T-helper 17 cell (primary cell): ENCODE results near the gene CDH10. TPM values are rescaled to one million over a fixed set of nuclear protein-coding genes. Genes with fewer than 3 reads are reported as not detected.

Experiments
- ATAC-seq: fragments of 150-1000 bp; cut with Tn5 transposase; 2 replicates; pipeline ENCODE4 v1.10.0; 2021; ENCODE audit warnings: mild to moderate bottlenecking, moderate library complexity
- DNase-seq, 3 donors: peaks; one replicate each; pipeline versions ENCODE4 v3.0.0 to v3.0.0-alpha.2; 2020 to 2021
- H3K9me3 ChIP-seq: one replicate; pipeline ENCODE4 v1.7.0; 2013; ENCODE audit warnings: low read length, mild to moderate bottlenecking; ENCODE audit not compliant: control insufficient read depth, poor library complexity, severe bottlenecking
- H3K27ac Mint-ChIP-seq: one replicate; pipeline ENCODE4 v1.8.0; 2022; ENCODE audit warnings: mild to moderate bottlenecking, moderate library complexity, mixed read lengths
- H3K27me3 Mint-ChIP-seq: one replicate; pipeline ENCODE4 v1.8.0; 2022; ENCODE audit warnings: mixed read lengths
- H3K36me3 Mint-ChIP-seq: one replicate; pipeline ENCODE4 v1.8.0; 2022; ENCODE audit warnings: low read depth, mixed read lengths
- H3K4me1 Mint-ChIP-seq: one replicate; pipeline ENCODE4 v1.8.0; 2022; ENCODE audit warnings: mild to moderate bottlenecking, mixed read lengths
- H3K4me3 Mint-ChIP-seq: one replicate; pipeline ENCODE4 v1.8.0; 2022; ENCODE audit warnings: mild to moderate bottlenecking, moderate library complexity, mixed read lengths
- total RNA-seq, 4 donors: library from RNA in 2 of 4; stranded (reverse) in 2 of 4; gene quantifications; one replicate each; pipeline ENCODE4 v1.2.3 and lab custom pipeline; 2022 to 2026

CDH10 gene
- total RNA-seq, 2 donors from 2014 or later: not detected

DNA sequence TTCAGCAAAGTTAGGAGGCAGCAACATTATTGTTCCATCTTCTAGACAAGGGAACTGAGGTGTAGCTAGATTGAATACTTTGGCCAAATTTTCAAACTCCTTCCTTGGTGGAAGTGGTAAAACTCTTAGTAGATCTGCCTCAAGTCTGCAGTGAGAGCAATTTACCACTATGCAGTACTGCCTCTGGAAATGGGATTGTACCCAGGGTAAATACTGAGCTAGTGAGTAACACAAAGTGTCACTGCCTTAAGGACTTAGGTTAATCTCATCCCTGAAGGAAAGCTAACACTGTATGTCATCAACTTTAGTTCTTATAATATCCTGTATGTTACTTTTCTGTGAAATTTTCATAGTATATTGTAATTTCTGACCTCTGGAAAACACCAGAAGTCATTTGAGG lies 13.9 kb downstream of the CDH10 start:
- Mint-ChIP-seq H3K27ac (no peak overlapping the region), H3K4me3 (no peak overlapping the region), H3K36me3 (no peaks in the 10 kb centered on the region), H3K4me1 (no peaks in the 10 kb centered on the region), H3K27me3 (no peaks in the 10 kb centered on the region)
- no peak for DNase-seq
- ATAC-seq: no peak
- no peaks in the 10 kb centered on the region for H3K9me3 ChIP-seq

GRCh38 chr5:24629798-24630197 lies 15.0 kb downstream of the CDH10 start:
- no peak overlapping the region for H3K4me3 Mint-ChIP-seq
- no peaks in the 10 kb centered on the region for H3K4me1 Mint-ChIP-seq
- DNase-seq (no peak), ATAC-seq (no peak)
- no peaks in the 10 kb centered on the region for H3K36me3 Mint-ChIP-seq
- H3K27ac Mint-ChIP-seq: no peak overlapping the region
- no peaks in the 10 kb centered on the region for H3K9me3 ChIP-seq
- no peaks in the 10 kb centered on the region for H3K27me3 Mint-ChIP-seq

DNA sequence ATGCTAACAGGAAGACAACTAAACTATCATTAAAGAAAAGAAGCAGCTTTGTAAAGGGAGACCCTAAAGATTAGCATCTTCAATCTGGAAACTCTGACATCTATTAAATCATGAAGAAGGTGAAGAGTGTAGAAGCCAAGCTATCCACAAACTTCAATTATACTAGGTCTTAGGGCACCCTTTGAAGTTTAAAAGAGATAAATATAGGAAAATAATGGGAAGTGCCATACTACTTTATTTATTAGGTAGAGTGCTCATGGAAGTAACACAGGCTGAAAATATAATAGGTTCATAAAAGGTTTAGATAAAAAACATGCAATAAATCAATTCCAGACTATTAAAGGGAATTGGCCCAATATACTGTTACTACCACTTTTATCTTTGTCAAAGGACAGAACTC lies 19.9 kb downstream of the CDH10 start:
- H3K27ac Mint-ChIP-seq: no peak overlapping the region
- H3K27me3 Mint-ChIP-seq: no peaks in the 10 kb centered on the region
- DNase-seq (no peak), ATAC-seq (no peak)
- H3K4me1 Mint-ChIP-seq: no peaks in the 10 kb centered on the region
- H3K9me3 ChIP-seq: no peaks in the 10 kb centered on the region
- H3K36me3 Mint-ChIP-seq: no peaks in the 10 kb centered on the region
- no peak overlapping the region for H3K4me3 Mint-ChIP-seq

DNA sequence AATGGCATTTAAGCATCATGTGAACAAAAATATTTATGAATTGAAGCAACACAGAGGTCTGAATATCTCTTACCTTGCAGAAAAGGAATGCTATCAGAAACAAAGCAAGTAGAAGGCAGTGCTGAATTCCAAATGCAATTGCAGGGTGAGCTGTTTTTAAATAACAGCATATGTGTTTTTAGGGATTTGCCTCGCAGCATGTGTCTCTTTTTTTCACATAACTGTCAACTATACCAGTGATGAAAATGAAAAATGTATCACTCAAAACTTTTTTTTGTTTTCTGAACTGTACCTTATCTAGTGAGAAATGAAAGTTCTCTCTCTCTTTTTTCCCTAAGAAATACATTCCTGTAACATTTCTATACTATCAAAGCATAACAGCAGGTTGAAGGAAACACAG lies 21.2 kb downstream of the CDH10 start:
- no peaks in the 10 kb centered on the region for H3K9me3 ChIP-seq
- Mint-ChIP-seq H3K4me1 (no peaks in the 10 kb centered on the region), H3K27me3 (no peaks in the 10 kb centered on the region), H3K36me3 (no peaks in the 10 kb centered on the region), H3K27ac (no peak overlapping the region), H3K4me3 (no peak overlapping the region)
- DNase-seq: no peak
- ATAC-seq: no peak

DNA sequence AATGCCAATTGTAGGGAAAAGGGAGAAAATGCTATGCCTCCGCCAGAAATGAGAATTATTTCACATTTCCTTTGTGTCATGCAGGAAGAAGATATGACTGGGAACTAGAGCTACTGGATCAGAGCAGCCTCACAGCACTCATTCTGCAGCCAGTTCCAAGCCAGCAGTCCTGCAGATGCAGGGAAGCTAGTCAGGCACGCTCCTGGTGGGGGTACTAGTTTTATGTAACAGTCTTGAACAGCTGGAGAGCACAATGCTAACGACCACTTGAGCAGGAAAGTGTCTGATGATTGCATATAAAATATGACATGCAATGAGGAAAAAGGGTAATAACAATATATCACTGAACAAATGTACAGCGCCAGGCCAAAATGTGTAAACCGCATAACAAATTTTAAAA lies 21.7 kb downstream of the CDH10 start:
- Mint-ChIP-seq H3K27ac (no peak overlapping the region), H3K27me3 (no peaks in the 10 kb centered on the region), H3K4me1 (no peaks in the 10 kb centered on the region), H3K4me3 (no peak overlapping the region), H3K36me3 (no peaks in the 10 kb centered on the region)
- DNase-seq: no peak
- H3K9me3 ChIP-seq: no peaks in the 10 kb centered on the region
- no peak for ATAC-seq

GRCh38 chr5:24621792-24622191 lies 23.0 kb downstream of the CDH10 start:
- Mint-ChIP-seq H3K4me1 (no peaks in the 10 kb centered on the region), H3K27ac (no peak overlapping the region), H3K4me3 (no peak overlapping the region), H3K27me3 (no peaks in the 10 kb centered on the region), H3K36me3 (no peaks in the 10 kb centered on the region)
- no peak for ATAC-seq
- DNase-seq: no peak
- no peaks in the 10 kb centered on the region for H3K9me3 ChIP-seq

- no peak overlapping the region for H3K27ac Mint-ChIP-seq
- H3K4me3 Mint-ChIP-seq: no peak overlapping the region
- ATAC-seq (no peak), DNase-seq (no peak)
- H3K27me3 Mint-ChIP-seq: no peaks in the 10 kb centered on the region
- H3K9me3 ChIP-seq: no peaks in the 10 kb centered on the region
- H3K4me1 Mint-ChIP-seq: no peaks in the 10 kb centered on the region
- no peaks in the 10 kb centered on the region for H3K36me3 Mint-ChIP-seq
Measured at GRCh38 chr5:24616566-24616965, 28.2 kb downstream of the CDH10 start.

DNA sequence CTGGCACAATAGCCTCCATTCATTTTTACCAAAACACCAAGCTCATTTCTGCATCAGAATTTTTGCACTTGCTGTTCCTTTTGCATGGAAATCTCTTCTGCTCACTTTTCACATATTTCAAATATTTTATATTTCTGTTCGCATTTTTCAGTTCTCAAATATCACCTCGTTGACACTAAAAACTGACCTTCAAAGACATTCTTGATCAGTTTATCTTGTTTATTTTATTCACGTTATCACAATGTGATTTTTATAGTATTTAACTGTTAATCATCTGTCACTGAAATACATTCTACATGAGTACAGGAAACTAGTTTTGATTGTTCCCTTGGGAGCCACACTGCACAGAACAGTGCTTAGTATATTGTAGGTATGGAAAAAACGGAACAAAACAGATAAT lies 29.6 kb downstream of the CDH10 start:
- Mint-ChIP-seq H3K27ac (no peak overlapping the region), H3K27me3 (no peaks in the 10 kb centered on the region), H3K4me1 (no peaks in the 10 kb centered on the region), H3K4me3 (no peak overlapping the region), H3K36me3 (no peaks in the 10 kb centered on the region)
- no peaks in the 10 kb centered on the region for H3K9me3 ChIP-seq
- no peak for ATAC-seq
- no peak for DNase-seq

- H3K36me3 Mint-ChIP-seq: no peaks in the 10 kb centered on the region
- H3K9me3 ChIP-seq: no peaks in the 10 kb centered on the region
- H3K27me3 Mint-ChIP-seq: no peaks in the 10 kb centered on the region
- no peaks in the 10 kb centered on the region for H3K4me1 Mint-ChIP-seq
- ATAC-seq: no peak
- DNase-seq: no peak
- H3K4me3 Mint-ChIP-seq: no peak overlapping the region
- H3K27ac Mint-ChIP-seq: no peak overlapping the region
Measured at GRCh38 chr5:24609706-24610105, 35.1 kb downstream of the CDH10 start.

DNA sequence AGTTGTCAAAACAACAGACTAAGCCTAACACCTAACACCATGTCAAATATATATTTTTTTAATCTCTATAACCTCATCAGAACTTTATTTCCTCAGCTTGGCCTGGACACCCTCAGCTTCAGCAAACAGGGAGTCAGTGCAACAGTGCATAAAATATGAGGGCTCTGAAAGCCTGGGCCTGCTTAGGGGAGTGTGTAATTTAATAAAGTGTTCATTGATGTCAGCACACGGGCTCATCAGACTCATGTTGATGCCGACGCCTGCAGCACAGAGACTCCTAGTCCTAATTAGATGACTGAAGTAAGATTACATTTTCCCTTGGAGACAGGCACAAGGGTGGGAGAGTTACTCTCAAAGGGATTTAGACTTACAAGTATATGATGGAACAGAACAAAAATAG lies 37.8 kb downstream of the CDH10 start:
- Mint-ChIP-seq H3K27ac (no peak overlapping the region), H3K4me3 (no peak overlapping the region), H3K36me3 (no peaks in the 10 kb centered on the region), H3K4me1 (no peaks in the 10 kb centered on the region), H3K27me3 (no peaks in the 10 kb centered on the region)
- H3K9me3 ChIP-seq: no peaks in the 10 kb centered on the region
- no peak for ATAC-seq
- no peak for DNase-seq

DNA sequence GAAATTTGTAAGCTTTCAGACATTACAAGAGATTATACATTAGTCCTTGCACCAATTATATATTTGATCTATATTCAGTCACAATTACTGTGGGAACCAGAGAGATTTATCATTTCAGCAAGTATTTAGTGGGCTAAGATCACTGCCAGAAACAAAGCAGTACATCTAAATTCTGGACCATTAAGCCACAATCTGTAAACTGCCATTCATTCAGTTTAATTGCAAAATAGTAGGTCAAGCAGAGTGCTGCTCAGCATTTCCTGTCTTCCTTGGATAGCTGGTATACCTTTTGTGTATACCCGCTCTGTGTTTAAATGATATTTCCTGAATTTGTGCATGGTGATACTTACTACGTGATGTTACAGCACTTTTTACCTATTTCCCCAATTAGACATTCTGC lies 42.6 kb downstream of the CDH10 start:
- ATAC-seq (no peak), DNase-seq (no peak)
- Mint-ChIP-seq H3K36me3 (no peaks in the 10 kb centered on the region), H3K4me3 (no peak overlapping the region), H3K27me3 (no peaks in the 10 kb centered on the region), H3K4me1 (no peaks in the 10 kb centered on the region), H3K27ac (no peak overlapping the region)
- H3K9me3 ChIP-seq: no peaks in the 10 kb centered on the region

- no peaks in the 10 kb centered on the region for H3K36me3 Mint-ChIP-seq
- H3K4me1 Mint-ChIP-seq: no peaks in the 10 kb centered on the region
- ATAC-seq: no peak
- no peak for DNase-seq
- no peaks in the 10 kb centered on the region for H3K27me3 Mint-ChIP-seq
- no peak overlapping the region for H3K4me3 Mint-ChIP-seq
- H3K27ac Mint-ChIP-seq: no peak overlapping the region
- no peaks in the 10 kb centered on the region for H3K9me3 ChIP-seq
Measured at GRCh38 chr5:24598956-24599355, 45.8 kb downstream of the CDH10 start.

DNA sequence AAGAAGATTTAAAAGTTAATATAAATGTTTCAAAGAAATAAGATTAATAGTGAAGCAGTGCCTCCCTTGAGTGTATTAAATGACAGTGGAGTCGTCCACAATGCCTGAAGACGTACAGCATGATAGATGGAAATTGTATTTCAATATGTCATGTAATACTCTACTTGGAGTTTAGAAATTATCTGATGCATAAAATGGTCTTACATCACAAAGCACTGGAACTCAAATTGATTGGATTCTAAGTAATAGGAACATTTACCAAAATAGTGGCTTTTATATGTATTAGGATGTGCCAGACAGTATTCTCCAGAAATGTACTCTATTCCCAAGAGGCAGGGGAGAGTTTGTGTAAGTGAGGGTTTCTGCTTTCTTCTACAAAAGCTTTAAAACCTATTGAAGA lies 49.4 kb downstream of the CDH10 start:
- ATAC-seq (no peak), DNase-seq (no peak)
- no peaks in the 10 kb centered on the region for H3K4me1 Mint-ChIP-seq
- H3K27ac Mint-ChIP-seq: no peak overlapping the region
- no peaks in the 10 kb centered on the region for H3K9me3 ChIP-seq
- H3K27me3 Mint-ChIP-seq: no peaks in the 10 kb centered on the region
- no peak overlapping the region for H3K4me3 Mint-ChIP-seq
- no peaks in the 10 kb centered on the region for H3K36me3 Mint-ChIP-seq

DNA sequence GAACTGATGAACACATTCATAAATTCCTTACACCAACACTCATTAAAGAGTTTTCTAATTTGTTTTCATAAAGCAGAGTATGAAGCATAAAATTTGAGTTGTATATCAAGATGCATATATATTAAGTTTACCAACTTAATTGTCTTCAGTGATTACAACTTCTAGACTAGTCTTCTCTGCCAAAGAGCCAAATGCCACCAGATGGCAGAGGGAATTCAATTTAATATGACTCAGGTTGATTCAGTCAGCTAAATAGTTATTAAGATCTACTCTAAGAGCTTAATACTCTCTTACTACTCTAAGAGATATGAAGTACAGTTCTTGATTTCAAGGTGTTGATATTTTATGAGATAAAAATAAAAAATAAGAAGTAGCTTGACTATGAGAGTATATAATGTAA lies 53.4 kb downstream of the CDH10 start:
- H3K27ac Mint-ChIP-seq: no peak overlapping the region
- DNase-seq: no peak
- no peaks in the 10 kb centered on the region for H3K9me3 ChIP-seq
- no peaks in the 10 kb centered on the region for H3K4me1 Mint-ChIP-seq
- H3K27me3 Mint-ChIP-seq: no peaks in the 10 kb centered on the region
- H3K4me3 Mint-ChIP-seq: no peak overlapping the region
- ATAC-seq: no peak
- no peaks in the 10 kb centered on the region for H3K36me3 Mint-ChIP-seq

GRCh38 chr5:24589566-24589965 lies 55.2 kb downstream of the CDH10 start:
- Mint-ChIP-seq H3K27ac (no peak overlapping the region), H3K4me3 (no peak overlapping the region), H3K4me1 (no peaks in the 10 kb centered on the region), H3K36me3 (no peaks in the 10 kb centered on the region), H3K27me3 (no peaks in the 10 kb centered on the region)
- ATAC-seq: no peak
- no peak for DNase-seq
- H3K9me3 ChIP-seq: no peaks in the 10 kb centered on the region
